ENCODE data around the gene CTDP1.

- TF ChIP-seq EZH2 (IDR thresholded peaks at IDR 0.05) (no peak), POLR2AphosphoS5 (IDR thresholded peaks at IDR 0.05; ENCODE audit: borderline replicate concordance, low read depth, low read length) (no peak)
Observed at GRCh38 chr18:79798346-79798998, 118.9 kb downstream of the CTDP1 start.
